ENCODE data around the gene TMEM218. TPM values are rescaled to one million over a fixed set of nuclear protein-coding genes. Genes with fewer than 3 reads are reported as not detected.

Gene TMEM218
- total RNA-seq, 1 experiment from 2014 or later: 22.7 TPM

- Histone ChIP-seq H3K27me3 (ENCODE audit: control insufficient read depth, insufficient read depth, low read length) (peaks cover 51% of the 10 kb centered on the region), H3K4me3 (ENCODE audit: insufficient read depth, low read depth, low read length) (no peak overlapping the region)
Observed at GRCh38 chr11:125141178-125141577, 29.8 kb upstream of the TMEM218 start.

DNA sequence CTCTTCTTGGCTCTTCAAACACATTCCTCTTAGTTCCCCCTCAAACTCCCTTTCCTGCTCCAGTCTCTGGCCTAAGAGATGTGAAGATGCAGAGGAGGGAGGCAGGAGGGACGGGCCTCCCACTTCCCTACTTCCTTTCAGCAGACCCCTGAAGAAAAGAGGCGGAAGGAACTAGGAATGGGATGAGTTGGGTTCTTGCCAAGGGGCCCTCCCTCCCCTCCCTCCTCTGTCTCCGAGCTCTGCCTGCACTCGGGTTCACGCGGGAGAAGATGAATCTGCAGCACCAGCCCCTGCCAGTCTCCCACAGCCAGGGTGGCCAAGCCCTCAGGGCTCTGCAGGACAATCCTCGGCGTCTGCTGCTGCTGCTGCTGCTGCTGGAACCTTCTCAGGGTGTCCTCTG is 28.8 kb upstream of the TMEM218 start:
- peak; percentile 36 for DNase-seq
- Histone ChIP-seq H3K27me3 (ENCODE audit: control insufficient read depth, insufficient read depth, low read length) (peaks cover 51% of the 10 kb centered on the region), H3K36me3 (replicated peaks; ENCODE audit: control insufficient read depth, insufficient read depth, low read length) (no peaks in the 10 kb centered on the region), H3K4me3 (ENCODE audit: insufficient read depth, low read depth, low read length) (no peak overlapping the region)

More at GRCh38 chr11:125141178-125141577, 29.8 kb upstream of the TMEM218 start:
- no peaks in the 10 kb centered on the region for H3K36me3 ChIP-seq (replicated peaks; ENCODE audit: control insufficient read depth, insufficient read depth, low read length)
- peak; percentile 51 for DNase-seq

GRCh38 chr11:125139778-125140177 is 28.4 kb upstream of the TMEM218 start:
- Histone ChIP-seq H3K36me3 (replicated peaks; ENCODE audit: control insufficient read depth, insufficient read depth, low read length) (no peaks in the 10 kb centered on the region), H3K27me3 (ENCODE audit: control insufficient read depth, insufficient read depth, low read length) (peaks cover 50% of the 10 kb centered on the region), H3K4me3 (ENCODE audit: insufficient read depth, low read depth, low read length) (no peak overlapping the region)
- DNase-seq: no peak

DNA sequence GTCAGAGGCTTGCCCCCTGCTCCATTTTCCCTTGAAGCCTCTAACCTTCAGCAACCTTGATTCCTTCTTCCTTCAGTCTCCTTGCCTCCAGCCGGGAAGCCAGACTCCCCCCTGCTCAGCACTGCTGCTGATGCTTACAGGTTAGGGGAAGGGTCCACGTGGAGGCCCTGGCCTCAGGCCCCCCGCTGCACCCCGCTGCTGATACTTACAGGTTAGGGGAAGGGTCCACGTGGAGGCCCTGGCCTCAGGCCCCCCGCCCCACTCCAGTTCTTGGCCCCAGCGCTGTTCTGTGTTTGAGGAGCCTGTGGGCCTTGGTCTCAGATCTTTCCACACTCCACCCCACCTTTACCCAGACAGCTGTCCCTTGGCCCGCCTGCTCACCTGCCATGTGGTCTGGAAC is 27.5 kb upstream of the TMEM218 start:
- H3K4me3 ChIP-seq (ENCODE audit: insufficient read depth, low read depth, low read length): no peak overlapping the region
- H3K36me3 ChIP-seq (replicated peaks; ENCODE audit: control insufficient read depth, insufficient read depth, low read length): no peaks in the 10 kb centered on the region
- peaks cover 43% of the 10 kb centered on the region for H3K27me3 ChIP-seq (ENCODE audit: control insufficient read depth, insufficient read depth, low read length)
- no peak for DNase-seq

DNA sequence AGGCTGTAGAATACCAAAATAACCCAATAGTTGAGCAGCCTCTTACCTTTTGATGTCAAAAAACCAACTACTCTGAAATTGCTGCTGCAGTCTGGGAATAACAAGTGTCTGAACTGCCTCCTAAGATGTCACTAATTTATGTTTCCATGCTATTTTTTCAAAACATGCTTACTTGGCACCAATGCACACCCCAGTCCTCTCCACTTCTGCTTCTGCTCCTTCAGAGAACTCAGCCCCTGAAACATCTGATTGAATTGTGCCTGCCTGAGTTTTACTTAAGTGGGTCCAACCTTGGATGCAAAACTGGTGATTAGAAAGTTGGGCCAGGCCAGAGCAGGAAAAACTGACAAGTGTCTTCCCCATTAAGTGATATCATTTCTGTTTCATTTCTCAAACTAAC is 24.6 kb upstream of the TMEM218 start:
- Histone ChIP-seq H3K27me3 (ENCODE audit: control insufficient read depth, insufficient read depth, low read length) (peaks cover 24% of the 10 kb centered on the region), H3K4me3 (ENCODE audit: insufficient read depth, low read depth, low read length) (no peak overlapping the region), H3K36me3 (replicated peaks; ENCODE audit: control insufficient read depth, insufficient read depth, low read length) (no peaks in the 10 kb centered on the region)
- DNase-seq: no peak

GRCh38 chr11:125132596-125132995 is 21.2 kb upstream of the TMEM218 start:
- no peaks in the 10 kb centered on the region for H3K27me3 ChIP-seq (ENCODE audit: control insufficient read depth, insufficient read depth, low read length)
- DNase-seq: no peak
- H3K36me3 ChIP-seq (replicated peaks; ENCODE audit: control insufficient read depth, insufficient read depth, low read length): no peaks in the 10 kb centered on the region
- H3K4me3 ChIP-seq (ENCODE audit: insufficient read depth, low read depth, low read length): no peak overlapping the region

GRCh38 chr11:125132071-125132470 is 20.6 kb upstream of the TMEM218 start:
- no peak for DNase-seq
- no peaks in the 10 kb centered on the region for H3K27me3 ChIP-seq (ENCODE audit: control insufficient read depth, insufficient read depth, low read length)
- H3K36me3 ChIP-seq (replicated peaks; ENCODE audit: control insufficient read depth, insufficient read depth, low read length): no peaks in the 10 kb centered on the region
- H3K4me3 ChIP-seq (ENCODE audit: insufficient read depth, low read depth, low read length): no peak overlapping the region

- Histone ChIP-seq H3K36me3 (replicated peaks; ENCODE audit: control insufficient read depth, insufficient read depth, low read length) (no peaks in the 10 kb centered on the region), H3K4me3 (ENCODE audit: insufficient read depth, low read depth, low read length) (no peak overlapping the region), H3K27me3 (ENCODE audit: control insufficient read depth, insufficient read depth, low read length) (no peaks in the 10 kb centered on the region)
- DNase-seq: no peak
Observed at GRCh38 chr11:125129316-125129993, 18.0 kb upstream of the TMEM218 start.

GRCh38 chr11:125128450-125128849 is 17.0 kb upstream of the TMEM218 start:
- Histone ChIP-seq H3K36me3 (replicated peaks; ENCODE audit: control insufficient read depth, insufficient read depth, low read length) (no peaks in the 10 kb centered on the region), H3K4me3 (ENCODE audit: insufficient read depth, low read depth, low read length) (no peak overlapping the region), H3K27me3 (ENCODE audit: control insufficient read depth, insufficient read depth, low read length) (no peaks in the 10 kb centered on the region)
- DNase-seq: no peak

GRCh38 chr11:125124618-125124992 is 13.2 kb upstream of the TMEM218 start:
- Histone ChIP-seq H3K4me3 (ENCODE audit: insufficient read depth, low read depth, low read length) (no peak overlapping the region), H3K27me3 (ENCODE audit: control insufficient read depth, insufficient read depth, low read length) (no peaks in the 10 kb centered on the region), H3K36me3 (replicated peaks; ENCODE audit: control insufficient read depth, insufficient read depth, low read length) (no peaks in the 10 kb centered on the region)
- no peak for DNase-seq

DNA sequence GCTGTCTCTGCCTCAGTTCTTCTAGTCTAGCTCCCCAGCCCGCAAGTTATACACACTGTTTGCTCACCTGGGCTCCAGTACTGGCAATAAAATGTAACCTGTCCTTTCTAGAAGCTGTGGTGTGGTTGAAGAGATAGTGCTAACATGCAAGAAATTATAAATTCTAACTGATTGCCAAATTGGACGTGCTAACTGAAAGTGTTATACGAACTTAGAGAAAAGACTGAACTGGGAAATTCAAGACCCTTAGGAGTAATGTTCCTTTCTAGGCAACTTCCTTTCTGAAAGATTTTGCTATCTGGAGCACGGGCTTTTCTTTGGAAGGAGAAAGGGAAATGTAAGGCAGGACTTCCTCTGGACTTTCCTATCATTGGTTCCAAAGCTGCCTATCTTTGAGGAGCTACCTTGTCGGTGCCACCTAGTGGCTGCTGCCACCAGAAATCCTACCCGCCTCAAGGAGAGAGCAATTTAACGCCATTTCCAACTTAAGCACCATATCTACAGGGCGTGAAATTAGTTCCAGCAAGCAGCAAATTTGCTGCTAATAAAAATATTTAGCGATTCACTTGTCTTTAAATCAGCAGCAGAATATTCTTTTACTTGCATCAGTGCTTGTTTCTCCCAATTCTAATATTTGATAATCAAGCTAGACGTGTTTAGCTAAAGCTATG is 12.7 kb upstream of the TMEM218 start:
- Histone ChIP-seq H3K27me3 (ENCODE audit: control insufficient read depth, insufficient read depth, low read length) (no peaks in the 10 kb centered on the region; the same call in 1 of the 2 replicates), H3K36me3 (replicated peaks; ENCODE audit: control insufficient read depth, insufficient read depth, low read length) (no peaks in the 10 kb centered on the region), H3K4me3 (ENCODE audit: insufficient read depth, low read depth, low read length) (no peak overlapping the region)
- DNase-seq: peak; percentile 70

DNA sequence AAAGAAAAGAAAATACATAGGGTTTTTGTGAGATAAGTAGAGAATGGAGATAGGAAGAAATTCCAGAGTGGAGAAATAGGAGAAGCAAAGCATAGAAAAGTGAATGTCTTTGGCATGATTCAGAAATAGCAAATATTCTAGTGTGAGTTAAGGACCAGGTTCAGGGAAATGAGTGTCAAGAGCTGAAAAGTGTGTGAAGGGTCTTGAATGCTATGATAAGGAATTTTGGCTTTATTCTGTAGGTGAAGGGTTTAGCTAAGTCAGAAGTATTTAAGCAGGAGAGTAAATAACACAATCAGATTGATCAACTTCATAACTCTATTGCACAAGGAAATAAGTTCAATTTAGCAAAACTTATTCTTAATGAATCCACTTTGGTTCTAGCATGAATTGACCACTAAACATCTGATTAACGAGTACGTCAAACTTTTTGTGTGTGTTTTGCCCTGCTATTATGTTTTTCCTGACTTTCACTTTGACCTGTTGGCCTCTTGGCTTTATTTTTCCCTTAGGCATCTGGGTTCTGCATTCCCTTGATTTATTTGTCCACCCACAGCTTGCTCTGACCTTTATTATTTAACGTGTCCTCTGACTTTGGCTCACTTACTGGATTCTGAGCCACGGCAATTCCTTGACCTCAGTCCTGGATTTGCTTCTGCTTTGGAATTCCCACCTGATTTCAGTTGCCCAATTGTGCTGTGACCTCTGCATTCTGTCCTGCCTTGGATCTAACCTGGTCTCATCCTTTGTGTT is 11.9 kb upstream of the TMEM218 start:
- Histone ChIP-seq H3K36me3 (replicated peaks; ENCODE audit: control insufficient read depth, insufficient read depth, low read length) (no peaks in the 10 kb centered on the region), H3K4me3 (ENCODE audit: insufficient read depth, low read depth, low read length) (no peak overlapping the region), H3K27me3 (ENCODE audit: control insufficient read depth, insufficient read depth, low read length) (no peaks in the 10 kb centered on the region; the same call in 1 of the 2 replicates)
- DNase-seq: no peak

DNA sequence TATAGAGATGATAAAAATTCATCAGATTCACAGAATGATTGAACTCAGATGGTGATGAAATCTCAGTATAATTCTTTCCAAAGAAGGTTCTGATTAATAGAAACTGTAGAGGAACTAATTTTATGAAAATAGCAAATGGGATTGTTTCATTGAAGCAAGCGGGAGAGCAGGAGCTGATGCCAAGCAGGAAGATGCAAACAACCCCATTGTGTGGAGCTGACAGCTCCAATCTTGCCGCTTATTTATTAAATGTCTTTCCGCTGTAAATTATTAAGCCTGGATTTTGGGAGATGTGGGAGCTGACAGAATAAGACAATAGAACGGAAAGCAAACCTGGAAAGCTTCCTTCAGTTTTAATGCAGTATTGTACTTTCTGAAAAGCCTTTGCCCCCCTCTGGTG is 6.0 kb upstream of the TMEM218 start:
- H3K27me3 ChIP-seq (ENCODE audit: control insufficient read depth, insufficient read depth, low read length): no peaks in the 10 kb centered on the region; the same call in 1 of the 2 replicates
- no peak for DNase-seq
- no peaks in the 10 kb centered on the region for H3K36me3 ChIP-seq (replicated peaks; ENCODE audit: control insufficient read depth, insufficient read depth, low read length)
- no peak overlapping the region for H3K4me3 ChIP-seq (ENCODE audit: insufficient read depth, low read depth, low read length)

- Histone ChIP-seq H3K36me3 (replicated peaks; ENCODE audit: control insufficient read depth, insufficient read depth, low read length) (no peaks in the 10 kb centered on the region), H3K4me3 (ENCODE audit: insufficient read depth, low read depth, low read length) (no peak overlapping the region), H3K27me3 (ENCODE audit: control insufficient read depth, insufficient read depth, low read length) (no peaks in the 10 kb centered on the region; the same call in 1 of the 2 replicates)
- no peak for DNase-seq
Observed at GRCh38 chr11:125114518-125114917, 3.1 kb upstream of the TMEM218 start.

DNA sequence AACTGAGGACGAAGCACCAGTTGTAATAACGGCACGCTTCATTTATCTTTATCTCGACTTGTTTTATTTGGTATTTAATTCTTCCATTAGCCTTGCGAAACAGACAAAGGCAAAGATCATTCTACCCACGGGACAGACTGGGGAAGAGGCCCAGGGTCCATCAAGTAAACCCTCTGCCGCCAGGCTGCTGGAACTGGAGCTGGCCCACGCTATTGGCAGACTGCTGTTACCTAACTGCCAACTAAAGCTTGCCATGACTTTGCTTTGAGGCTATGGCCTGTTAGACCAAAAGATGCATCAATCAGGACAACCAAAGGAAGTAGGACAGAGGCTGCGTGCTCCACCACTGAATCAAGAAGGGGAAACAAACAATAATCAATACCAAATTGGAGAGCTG is 780 bp upstream of the TMEM218 start:
- no peaks in the 10 kb centered on the region for H3K36me3 ChIP-seq (replicated peaks; ENCODE audit: control insufficient read depth, insufficient read depth, low read length)
- no peaks in the 10 kb centered on the region for H3K27me3 ChIP-seq (ENCODE audit: control insufficient read depth, insufficient read depth, low read length)
- no peak for DNase-seq
- H3K4me3 ChIP-seq (ENCODE audit: insufficient read depth, low read depth, low read length): peak overlapping the region; percentile 28

Data from H7 (cell line).